Measurements from ENCODE around the gene C16orf96. TPM values are rescaled to one million over a fixed set of nuclear protein-coding genes. Genes with fewer than 3 reads are reported as not detected.

The C16orf96 gene
- total RNA-seq, 3 donors from 2014 or later: not detected

DNA sequence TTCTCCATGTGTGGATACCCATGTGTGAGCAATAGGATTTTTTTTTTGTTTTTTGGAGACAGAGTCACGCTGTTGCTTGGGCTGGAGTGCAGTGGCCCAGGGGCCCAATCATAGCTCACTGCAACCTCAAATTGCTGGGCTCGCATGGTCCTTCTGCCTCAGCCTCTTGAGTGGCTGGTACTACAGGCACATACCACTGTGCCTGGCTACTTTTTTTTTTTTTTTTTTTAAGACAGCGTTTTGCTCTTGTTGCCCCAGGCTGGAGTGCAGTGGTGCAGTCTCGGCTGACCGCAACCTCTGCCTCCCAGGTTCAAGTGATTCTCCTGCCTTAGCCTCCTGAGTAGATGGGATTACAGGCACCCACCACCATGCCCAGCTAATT, 85.2 kb downstream of the C16orf96 start:
- intact Hi-C loops (cut with DNase I, micrococcal nuclease): no loop called here
- no peaks in the 10 kb centered on the region for H3K36me3 ChIP-seq (ENCODE audit: low read depth)
- no peak for ATAC-seq
- peaks cover 4% of the 10 kb centered on the region for H3K4me1 ChIP-seq (ENCODE audit: low read depth)
- H3K4me3 ChIP-seq: no peak overlapping the region
- TF ChIP-seq, protein P1, sequence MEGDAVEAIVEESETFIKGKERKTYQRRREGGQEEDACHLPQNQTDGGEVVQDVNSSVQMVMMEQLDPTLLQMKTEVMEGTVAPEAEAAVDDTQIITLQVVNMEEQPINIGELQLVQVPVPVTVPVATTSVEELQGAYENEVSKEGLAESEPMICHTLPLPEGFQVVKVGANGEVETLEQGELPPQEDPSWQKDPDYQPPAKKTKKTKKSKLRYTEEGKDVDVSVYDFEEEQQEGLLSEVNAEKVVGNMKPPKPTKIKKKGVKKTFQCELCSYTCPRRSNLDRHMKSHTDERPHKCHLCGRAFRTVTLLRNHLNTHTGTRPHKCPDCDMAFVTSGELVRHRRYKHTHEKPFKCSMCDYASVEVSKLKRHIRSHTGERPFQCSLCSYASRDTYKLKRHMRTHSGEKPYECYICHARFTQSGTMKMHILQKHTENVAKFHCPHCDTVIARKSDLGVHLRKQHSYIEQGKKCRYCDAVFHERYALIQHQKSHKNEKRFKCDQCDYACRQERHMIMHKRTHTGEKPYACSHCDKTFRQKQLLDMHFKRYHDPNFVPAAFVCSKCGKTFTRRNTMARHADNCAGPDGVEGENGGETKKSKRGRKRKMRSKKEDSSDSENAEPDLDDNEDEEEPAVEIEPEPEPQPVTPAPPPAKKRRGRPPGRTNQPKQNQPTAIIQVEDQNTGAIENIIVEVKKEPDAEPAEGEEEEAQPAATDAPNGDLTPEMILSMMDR (IDR thresholded peaks at IDR 0.05): no peak
- no peaks in the 10 kb centered on the region for H3K9me3 ChIP-seq
- no peak for DNase-seq

DNA sequence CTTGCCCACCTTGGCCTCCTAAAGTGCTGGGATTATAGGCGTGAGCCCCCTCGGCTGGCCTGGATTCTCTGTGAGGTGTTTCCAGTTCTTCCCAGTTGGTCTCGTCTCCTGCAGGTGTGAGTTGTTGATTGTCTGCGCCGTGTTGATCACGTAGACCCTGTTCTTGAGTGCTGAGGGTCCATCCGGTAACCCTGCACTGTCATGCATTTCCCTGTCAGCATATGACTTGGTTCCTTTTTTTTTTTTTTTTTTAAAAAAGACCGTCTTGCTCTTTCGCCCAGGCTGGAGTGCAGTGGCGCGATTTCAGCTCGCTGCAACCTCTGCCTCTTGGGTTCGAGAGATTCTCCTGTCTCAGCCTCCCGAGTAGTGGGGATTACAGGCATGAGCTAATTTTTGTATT, 85.8 kb downstream of the C16orf96 start:
- intact Hi-C loops (cut with DNase I, micrococcal nuclease): no loop called here
- Histone ChIP-seq H3K9me3 (no peaks in the 10 kb centered on the region), H3K4me1 (ENCODE audit: low read depth) (peaks cover 4% of the 10 kb centered on the region), H3K36me3 (ENCODE audit: low read depth) (no peaks in the 10 kb centered on the region), H3K4me3 (no peak overlapping the region)
- TF ChIP-seq, protein P1 (IDR thresholded peaks at IDR 0.05): no peak
- ATAC-seq (no peak), DNase-seq (no peak)

DNA sequence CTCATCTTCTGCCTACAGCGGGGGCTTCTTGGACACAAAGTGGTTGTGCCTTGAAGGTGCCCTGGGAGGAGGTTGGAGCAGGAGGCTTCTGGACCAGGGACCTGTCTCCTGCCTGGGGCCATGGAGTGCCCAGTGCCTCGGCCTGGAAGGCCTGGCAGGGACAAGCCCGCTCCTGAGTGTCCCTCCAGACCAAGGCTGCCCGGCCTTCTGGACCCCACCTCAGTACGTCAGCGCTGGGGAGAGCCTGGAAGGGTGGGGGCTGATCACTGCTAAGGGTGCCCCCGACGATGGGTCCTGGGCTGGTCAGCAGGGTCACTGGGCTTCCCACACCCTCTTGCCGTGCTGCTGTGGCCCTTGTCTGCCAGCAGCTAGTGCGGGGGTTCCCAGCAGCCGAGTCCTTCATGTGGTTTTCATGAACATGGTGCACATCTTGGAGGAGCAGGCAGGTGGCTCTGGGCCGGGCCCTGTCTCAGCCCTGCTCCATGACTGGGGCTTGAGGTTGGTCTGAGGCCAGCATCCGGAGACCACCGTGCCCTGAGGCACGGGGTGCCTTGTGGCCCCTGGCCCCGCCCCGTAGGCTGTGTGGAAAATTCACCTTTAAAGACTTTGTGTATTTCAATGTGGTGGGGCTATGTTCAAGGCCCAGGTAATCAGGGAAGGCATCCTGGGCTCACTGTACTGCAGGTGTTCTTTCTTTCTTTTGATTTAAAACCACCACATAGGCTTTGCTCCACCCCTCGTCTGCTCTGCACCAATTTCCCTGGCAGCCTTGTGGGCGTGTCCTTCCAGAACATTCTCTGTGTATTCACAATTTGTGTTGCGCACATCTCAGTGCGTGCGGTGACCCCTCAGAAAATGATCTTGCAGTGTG, 90.9 kb downstream of the C16orf96 start:
- Histone ChIP-seq H3K9me3 (no peaks in the 10 kb centered on the region), H3K4me3 (no peak overlapping the region), H3K4me1 (ENCODE audit: low read depth) (no peaks in the 10 kb centered on the region), H3K36me3 (ENCODE audit: low read depth) (no peaks in the 10 kb centered on the region)
- intact Hi-C loops (cut with DNase I, micrococcal nuclease): no loop called here
- DNase-seq: no peak
- TF ChIP-seq, protein P1 (IDR thresholded peaks at IDR 0.05): no peak
- no peak for ATAC-seq

DNA sequence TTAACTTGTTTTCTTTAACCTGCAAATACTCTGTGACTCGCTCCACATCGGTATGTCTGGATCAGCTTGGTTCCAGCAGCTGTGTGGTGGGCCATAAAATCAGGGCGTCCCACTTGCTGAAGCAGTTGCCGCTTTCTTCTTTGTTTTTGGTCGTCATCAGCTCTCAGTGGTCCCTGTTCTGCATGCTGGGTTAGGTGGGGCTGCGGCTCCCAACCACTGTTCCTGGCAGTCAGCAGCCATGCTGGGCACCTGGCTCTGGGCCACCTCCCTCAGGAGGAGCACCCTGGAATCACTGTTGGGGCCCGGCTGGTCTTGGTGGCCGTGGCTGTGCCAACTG, 91.5 kb downstream of the C16orf96 start:
- ATAC-seq (no peak), DNase-seq (no peak)
- TF ChIP-seq, protein P1 (IDR thresholded peaks at IDR 0.05): no peak
- Histone ChIP-seq H3K4me3 (no peak overlapping the region), H3K36me3 (ENCODE audit: low read depth) (no peaks in the 10 kb centered on the region), H3K4me1 (ENCODE audit: low read depth) (no peaks in the 10 kb centered on the region), H3K9me3 (no peaks in the 10 kb centered on the region)
- intact Hi-C loops (cut with DNase I, micrococcal nuclease): no loop called here

DNA sequence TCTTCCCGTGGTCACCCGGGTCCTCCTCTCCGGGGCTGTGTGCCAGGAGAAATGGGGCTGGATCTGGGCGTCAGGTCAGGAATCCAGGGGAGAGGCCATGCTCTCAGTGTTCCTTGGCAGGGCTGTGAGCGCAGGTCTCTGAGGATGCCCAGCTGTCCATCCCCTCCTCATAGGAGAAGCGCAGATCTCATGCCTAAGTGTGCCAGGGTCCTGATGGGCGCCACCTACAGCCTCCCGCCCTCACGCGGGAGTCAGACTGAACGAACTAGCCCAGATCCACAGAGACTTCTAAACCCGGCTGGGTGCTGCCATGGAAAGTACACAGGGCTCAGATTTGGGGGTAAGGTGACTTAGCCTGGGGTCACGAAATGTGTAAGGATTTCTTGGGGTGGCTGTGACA, 92.8 kb downstream of the C16orf96 start:
- intact Hi-C loops (cut with DNase I, micrococcal nuclease): no loop called here
- no peaks in the 10 kb centered on the region for H3K36me3 ChIP-seq (ENCODE audit: low read depth)

More for the DNA sequence above, 92.8 kb downstream of the C16orf96 start:
- no peaks in the 10 kb centered on the region for H3K4me1 ChIP-seq (ENCODE audit: low read depth)
- no peak for ATAC-seq
- H3K9me3 ChIP-seq: no peaks in the 10 kb centered on the region
- no peak overlapping the region for H3K4me3 ChIP-seq
- TF ChIP-seq, protein P1 (IDR thresholded peaks at IDR 0.05): no peak
- DNase-seq: no peak
